Astrocyte (in vitro differentiated cells and primary cell): Measurements from ENCODE around the gene HDAC1. TPM values are rescaled to one million over a fixed set of nuclear protein-coding genes. Genes with fewer than 3 reads are reported as not detected.
"Not testable (repeated sequence)": the region's sequence is repeated elsewhere in the genome, so short reads cannot be mapped to it uniquely, and the experiment has no call there.

Experiments
- DNase-seq: peaks from one replicate; pipeline ENCODE4 v3.0.0-alpha.2; 2010; ENCODE audit warnings: low read depth
- FAIRE-seq: peaks from 2 replicates; lab custom pipeline; 2011; peaks lifted over from hg19 to GRCh38; lab: Jason Lieb, UNC
- H2AFZ ChIP-seq: 2 replicates; pipeline ENCODE4 v1.6.0; 2012; ENCODE audit warnings: low read depth, low read length, inconsistent platforms
- H3K27ac ChIP-seq: 2 replicates; pipeline ENCODE4 v1.5.1; 2011; ENCODE audit warnings: low read depth, low read length, inconsistent platforms
- H3K27me3 ChIP-seq: 2 replicates; pipeline ENCODE4 v1.6.0; 2011; ENCODE audit warnings: low read length, inconsistent platforms; ENCODE audit not compliant: insufficient read depth
- H3K36me3 ChIP-seq: 2 replicates; pipeline ENCODE4 v1.5.1; 2011; ENCODE audit warnings: low read length, inconsistent platforms; ENCODE audit not compliant: insufficient read depth
- H3K4me1 ChIP-seq: 2 replicates; pipeline ENCODE4 v1.5.1; 2011; ENCODE audit warnings: low read length, inconsistent platforms; ENCODE audit not compliant: insufficient read depth
- H3K4me2 ChIP-seq: 2 replicates; pipeline ENCODE4 v1.6.0; 2012; ENCODE audit warnings: low read length, inconsistent platforms
- H3K4me3 ChIP-seq: 2 replicates; pipeline ENCODE4 v1.5.1; 2011; ENCODE audit warnings: low read depth, mild to moderate bottlenecking, low read length, inconsistent platforms; ENCODE audit not compliant: insufficient read depth
- H3K79me2 ChIP-seq: 2 replicates; pipeline ENCODE4 v1.6.0; 2012; ENCODE audit warnings: mild to moderate bottlenecking, low read length, inconsistent platforms; ENCODE audit not compliant: insufficient read depth
- H3K9ac ChIP-seq: 2 replicates; pipeline ENCODE4 v1.6.0; 2012; ENCODE audit warnings: mild to moderate bottlenecking, low read length, inconsistent platforms
- H3K9me3 ChIP-seq: 2 replicates; pipeline ENCODE4 v1.5.1; 2012; ENCODE audit warnings: low read depth, mild to moderate bottlenecking, low read length, inconsistent platforms; ENCODE audit not compliant: insufficient read depth
- H4K20me1 ChIP-seq: 2 replicates; pipeline ENCODE4 v1.6.0; 2012; ENCODE audit warnings: low read length, inconsistent platforms; ENCODE audit not compliant: insufficient read depth
- H3K27ac Mint-ChIP-seq: one replicate; pipeline ENCODE4 v1.8.0; 2021; ENCODE audit warnings: mild to moderate bottlenecking, mixed read lengths; ENCODE audit not compliant: unreplicated experiment
- H3K27me3 Mint-ChIP-seq: one replicate; pipeline ENCODE4 v1.8.0; 2021; ENCODE audit warnings: low read depth, mixed read lengths; ENCODE audit not compliant: unreplicated experiment
- H3K36me3 Mint-ChIP-seq: one replicate; pipeline ENCODE4 v1.8.0; 2021; ENCODE audit warnings: low read depth, mixed read lengths; ENCODE audit not compliant: unreplicated experiment
- H3K4me1 Mint-ChIP-seq: one replicate; pipeline ENCODE4 v1.8.0; 2021; ENCODE audit warnings: low read depth, mixed read lengths; ENCODE audit not compliant: unreplicated experiment
- H3K4me3 Mint-ChIP-seq: one replicate; pipeline ENCODE4 v1.8.0; 2021; ENCODE audit warnings: mild to moderate bottlenecking, moderate library complexity, mixed read lengths; ENCODE audit not compliant: unreplicated experiment
- H3K9me3 Mint-ChIP-seq: one replicate; pipeline ENCODE4 v1.8.0; 2021; ENCODE audit warnings: mild to moderate bottlenecking, mixed read lengths; ENCODE audit not compliant: unreplicated experiment
- CTCF ChIP-seq: IDR thresholded peaks from 2 replicates; pipeline ENCODE4 v1.5.1; 2011; ENCODE audit warnings: low read depth, mild to moderate bottlenecking, inconsistent platforms, low read length, moderate library complexity; ENCODE audit not compliant: insufficient read depth
- EZH2 ChIP-seq: IDR thresholded peaks from 2 replicates; pipeline ENCODE4 v1.6.1; 2012; ENCODE audit warnings: mild to moderate bottlenecking, low read length, inconsistent platforms; ENCODE audit not compliant: insufficient read depth
- total RNA-seq: library from RNA; stranded (reverse); gene quantifications from 2 replicates; pipeline ENCODE4 v1.2.1, GENCODE V29; 2021

The HDAC1 gene
- total RNA-seq, 1 donor from 2014 or later = 99.6 TPM

- H3K9me3 ChIP-seq = no peaks in the 10 kb centered on the region
- peaks cover 27% of the 10 kb centered on the region for H3K4me1 Mint-ChIP-seq
- H3K36me3 Mint-ChIP-seq = peaks cover 8% of the 10 kb centered on the region
- no peak overlapping the region for H3K27ac ChIP-seq
- no peaks in the 10 kb centered on the region for H3K27me3 ChIP-seq
- H3K36me3 ChIP-seq = no peaks in the 10 kb centered on the region
- no peak overlapping the region for H3K4me2 ChIP-seq
- no peak overlapping the region for H3K9ac ChIP-seq
- no peak for TF ChIP-seq EZH2
- no peak for TF ChIP-seq CTCF
- no peaks in the 10 kb centered on the region for H3K27me3 Mint-ChIP-seq
- no peak for FAIRE-seq
- peaks cover 31% of the 10 kb centered on the region for H3K4me1 ChIP-seq
- H2AFZ ChIP-seq = no peak overlapping the region
- no peaks in the 10 kb centered on the region for H4K20me1 ChIP-seq
- DNase-seq = no peak
- no peaks in the 10 kb centered on the region for H3K9me3 Mint-ChIP-seq
- H3K27ac Mint-ChIP-seq = peak overlapping the region; percentile 80
- peak overlapping the region; percentile 72 for H3K4me3 Mint-ChIP-seq
- no peaks in the 10 kb centered on the region for H3K79me2 ChIP-seq
- H3K4me3 ChIP-seq = no peak overlapping the region
Observed at GRCh38 chr1:32352831-32353383, 61.0 kb downstream of the HDAC1 start.

DNA sequence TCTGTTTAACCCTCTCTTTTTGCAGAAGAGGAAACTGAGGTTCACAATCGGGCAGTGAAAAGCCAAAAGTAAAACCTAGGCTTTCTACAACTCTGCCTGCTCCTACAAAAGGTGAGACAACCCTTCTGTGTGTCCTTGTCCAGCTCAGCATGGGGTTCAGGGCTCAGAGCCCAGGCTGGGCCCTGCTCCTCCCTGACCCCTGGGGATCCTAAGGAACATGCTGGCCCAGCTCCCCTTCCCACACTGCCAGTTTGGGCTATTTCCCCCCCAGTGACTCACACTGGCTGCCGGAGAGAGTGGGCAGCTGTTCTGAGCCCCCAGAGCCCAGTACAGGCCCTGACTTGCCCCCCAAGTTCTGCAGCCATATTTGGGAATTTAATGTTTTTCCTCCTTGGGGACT lies 61.5 kb downstream of the HDAC1 start:
- Histone ChIP-seq H4K20me1 (peaks cover 4% of the 10 kb centered on the region), H3K27me3 (no peaks in the 10 kb centered on the region), H3K27ac (no peak overlapping the region), H3K4me1 (peaks cover 31% of the 10 kb centered on the region), H3K4me3 (no peak overlapping the region), H3K79me2 (no peaks in the 10 kb centered on the region), H2AFZ (no peak overlapping the region), H3K36me3 (no peaks in the 10 kb centered on the region), H3K9ac (peak overlapping the region; percentile 17), H3K4me2 (peak overlapping the region; percentile 34), H3K9me3 (no peaks in the 10 kb centered on the region)
- Mint-ChIP-seq H3K36me3 (peaks cover 8% of the 10 kb centered on the region), H3K4me3 (peak overlapping the region; percentile 58), H3K27ac (peak overlapping the region; percentile 80), H3K27me3 (no peaks in the 10 kb centered on the region), H3K4me1 (peaks cover 27% of the 10 kb centered on the region), H3K9me3 (no peaks in the 10 kb centered on the region)
- no peak for FAIRE-seq
- no peak for TF ChIP-seq CTCF
- no peak for DNase-seq

DNA sequence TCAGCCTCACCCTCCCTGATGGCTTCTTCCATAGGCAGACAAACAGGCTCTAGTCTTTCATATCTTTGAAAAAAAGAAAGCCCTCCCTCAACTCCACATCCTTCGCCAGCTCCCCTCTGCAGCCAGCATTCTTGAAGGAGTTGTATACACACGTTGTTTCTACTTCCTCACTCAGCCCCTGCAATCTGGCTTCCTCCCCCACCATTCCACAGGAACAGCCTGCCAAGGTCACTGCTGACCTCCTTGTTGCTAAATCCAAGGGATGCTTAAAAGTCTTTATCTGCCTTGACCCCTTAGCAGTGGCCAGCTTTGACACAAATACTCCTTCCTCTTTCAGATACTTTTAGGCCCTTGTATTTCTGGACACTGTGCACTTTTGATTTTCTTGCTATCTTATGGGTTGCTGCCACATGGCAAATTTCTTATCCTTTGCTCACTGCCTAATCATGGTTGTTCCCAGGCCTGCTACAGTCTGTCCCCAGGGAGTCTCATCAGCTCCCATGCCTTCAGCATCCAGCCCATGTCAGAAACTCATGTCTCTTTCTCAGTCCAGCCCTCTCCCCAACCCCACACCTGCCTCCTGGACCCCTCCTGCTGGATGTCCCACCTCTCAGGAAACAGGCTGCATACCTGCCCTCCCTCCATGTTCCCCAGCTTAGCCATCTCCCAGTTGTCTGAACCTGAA lies 62.1 kb downstream of the HDAC1 start:
- H3K36me3 Mint-ChIP-seq = peaks cover 8% of the 10 kb centered on the region
- Histone ChIP-seq H3K9me3 (no peaks in the 10 kb centered on the region), H3K79me2 (no peaks in the 10 kb centered on the region), H3K36me3 (no peaks in the 10 kb centered on the region), H3K4me3 (no peak overlapping the region), H3K27me3 (no peaks in the 10 kb centered on the region), H2AFZ (no peak overlapping the region), H4K20me1 (peaks cover 4% of the 10 kb centered on the region), H3K9ac (peak overlapping the region; percentile 17), H3K4me2 (peak overlapping the region; percentile 34), H3K4me1 (peaks cover 30% of the 10 kb centered on the region), H3K27ac (no peak overlapping the region)
- H3K9me3 Mint-ChIP-seq = no peaks in the 10 kb centered on the region
- H3K27me3 Mint-ChIP-seq = no peaks in the 10 kb centered on the region
- TF ChIP-seq CTCF = no peak
- peak; percentile 46 for DNase-seq
- peak overlapping the region; percentile 21 for H3K27ac Mint-ChIP-seq
- peaks cover 24% of the 10 kb centered on the region for H3K4me1 Mint-ChIP-seq
- H3K4me3 Mint-ChIP-seq = peak overlapping the region; percentile 58
- no peak for FAIRE-seq

- peaks cover 18% of the 10 kb centered on the region for H3K4me1 Mint-ChIP-seq
Observed at GRCh38 chr1:32355778-32356177, 63.9 kb downstream of the HDAC1 start.

More at GRCh38 chr1:32355778-32356177, 63.9 kb downstream of the HDAC1 start:
- H3K4me2 ChIP-seq, FAIRE-seq, H3K9ac ChIP-seq, H3K79me2 ChIP-seq, H3K9me3 ChIP-seq, H3K36me3 Mint-ChIP-seq, H3K27ac ChIP-seq, DNase-seq, H4K20me1 ChIP-seq, H3K4me3 Mint-ChIP-seq, H3K4me3 ChIP-seq, H3K36me3 ChIP-seq, H3K27me3 ChIP-seq, H3K9me3 Mint-ChIP-seq, H3K27me3 Mint-ChIP-seq, H3K27ac Mint-ChIP-seq, H2AFZ ChIP-seq: not testable (repeated sequence)
- peaks cover 24% of the 10 kb centered on the region for H3K4me1 ChIP-seq
